Measurements from ENCODE around the gene RGL1.

The RGL1 gene

GRCh38 chr1:183954496-183954895, 149.6 kb downstream of the RGL1 start:
- Histone ChIP-seq H3K9ac (ENCODE audit: low read length) (no peak overlapping the region), H2AFZ (ENCODE audit: low read length) (no peak overlapping the region), H3K9me2 (replicated peaks; ENCODE audit: insufficient read depth, low read length) (no peaks in the 10 kb centered on the region), H3K36me3 (replicated peaks; ENCODE audit: insufficient read depth, low read length) (no peaks in the 10 kb centered on the region), H4K20me1 (ENCODE audit: insufficient read depth, low read length) (no peaks in the 10 kb centered on the region), H3K4me1 (ENCODE audit: low read length) (peaks cover 42% of the 10 kb centered on the region), H3K4me2 (ENCODE audit: low read depth, low read length) (no peak overlapping the region), H3K27ac (ENCODE audit: low read length) (no peak overlapping the region), H3F3A (ENCODE audit: insufficient read depth, low read length) (peaks cover 23% of the 10 kb centered on the region), H3K79me2 (ENCODE audit: low read length) (no peaks in the 10 kb centered on the region), H3K27me3 (replicated peaks; ENCODE audit: insufficient read depth, low read length) (no peaks in the 10 kb centered on the region), H3K9me3 (replicated peaks; ENCODE audit: insufficient read depth, low read length) (no peaks in the 10 kb centered on the region), H3K4me3 (ENCODE audit: low read length) (no peak overlapping the region)
- TF ChIP-seq EZH2 (optimal IDR thresholded peaks at IDR 0.05; ENCODE audit: low read depth, low read length), result no peak
- TF ChIP-seq, protein P1, sequence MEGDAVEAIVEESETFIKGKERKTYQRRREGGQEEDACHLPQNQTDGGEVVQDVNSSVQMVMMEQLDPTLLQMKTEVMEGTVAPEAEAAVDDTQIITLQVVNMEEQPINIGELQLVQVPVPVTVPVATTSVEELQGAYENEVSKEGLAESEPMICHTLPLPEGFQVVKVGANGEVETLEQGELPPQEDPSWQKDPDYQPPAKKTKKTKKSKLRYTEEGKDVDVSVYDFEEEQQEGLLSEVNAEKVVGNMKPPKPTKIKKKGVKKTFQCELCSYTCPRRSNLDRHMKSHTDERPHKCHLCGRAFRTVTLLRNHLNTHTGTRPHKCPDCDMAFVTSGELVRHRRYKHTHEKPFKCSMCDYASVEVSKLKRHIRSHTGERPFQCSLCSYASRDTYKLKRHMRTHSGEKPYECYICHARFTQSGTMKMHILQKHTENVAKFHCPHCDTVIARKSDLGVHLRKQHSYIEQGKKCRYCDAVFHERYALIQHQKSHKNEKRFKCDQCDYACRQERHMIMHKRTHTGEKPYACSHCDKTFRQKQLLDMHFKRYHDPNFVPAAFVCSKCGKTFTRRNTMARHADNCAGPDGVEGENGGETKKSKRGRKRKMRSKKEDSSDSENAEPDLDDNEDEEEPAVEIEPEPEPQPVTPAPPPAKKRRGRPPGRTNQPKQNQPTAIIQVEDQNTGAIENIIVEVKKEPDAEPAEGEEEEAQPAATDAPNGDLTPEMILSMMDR (IDR thresholded peaks at IDR 0.05; ENCODE audit: low read length), result no peak
- TF ChIP-seq EZH2phosphoT487 (IDR thresholded peaks at IDR 0.05; ENCODE audit: low read length), result no peak
- DNase-seq, result no peak

GRCh38 chr1:183956559-183957188, 151.8 kb downstream of the RGL1 start:
- H4K20me1 ChIP-seq (ENCODE audit: insufficient read depth, low read length), result no peaks in the 10 kb centered on the region
- peak overlapping the region; percentile 35 for H3K9ac ChIP-seq (ENCODE audit: low read length)
- H3K36me3 ChIP-seq (replicated peaks; ENCODE audit: insufficient read depth, low read length), result no peaks in the 10 kb centered on the region
- DNase-seq, result peak; percentile 99
- peak overlapping the region; percentile 49 for H2AFZ ChIP-seq (ENCODE audit: low read length)
- peak overlapping the region; percentile 42 for H3K4me2 ChIP-seq (ENCODE audit: low read depth, low read length)
- no peaks in the 10 kb centered on the region for H3K9me3 ChIP-seq (replicated peaks; ENCODE audit: insufficient read depth, low read length)
- peaks cover 37% of the 10 kb centered on the region for H3K4me1 ChIP-seq (ENCODE audit: low read length)
- TF ChIP-seq EZH2 (optimal IDR thresholded peaks at IDR 0.05; ENCODE audit: low read depth, low read length) (no peak), EZH2phosphoT487 (IDR thresholded peaks at IDR 0.05; ENCODE audit: low read length) (no peak)
- TF ChIP-seq, protein P1 (IDR thresholded peaks at IDR 0.05; ENCODE audit: low read length), result peak; percentile 56
- no peaks in the 10 kb centered on the region for H3K27me3 ChIP-seq (replicated peaks; ENCODE audit: insufficient read depth, low read length)
- peak overlapping the region; percentile 81 for H3K27ac ChIP-seq (ENCODE audit: low read length)
- H3K4me3 ChIP-seq (ENCODE audit: low read length), result no peak overlapping the region
- H3K79me2 ChIP-seq (ENCODE audit: low read length), result no peaks in the 10 kb centered on the region
- no peaks in the 10 kb centered on the region for H3K9me2 ChIP-seq (replicated peaks; ENCODE audit: insufficient read depth, low read length)
- peaks cover 23% of the 10 kb centered on the region for H3F3A ChIP-seq (ENCODE audit: insufficient read depth, low read length)

- H3F3A ChIP-seq (ENCODE audit: insufficient read depth, low read length), result peaks cover 23% of the 10 kb centered on the region
- no peaks in the 10 kb centered on the region for H3K9me3 ChIP-seq (replicated peaks; ENCODE audit: insufficient read depth, low read length)
- peaks cover 37% of the 10 kb centered on the region for H3K4me1 ChIP-seq (ENCODE audit: low read length)
- no peaks in the 10 kb centered on the region for H3K9me2 ChIP-seq (replicated peaks; ENCODE audit: insufficient read depth, low read length)
- peak overlapping the region; percentile 42 for H3K4me2 ChIP-seq (ENCODE audit: low read depth, low read length)
- no peaks in the 10 kb centered on the region for H3K36me3 ChIP-seq (replicated peaks; ENCODE audit: insufficient read depth, low read length)
- peak overlapping the region; percentile 49 for H2AFZ ChIP-seq (ENCODE audit: low read length)
- peak overlapping the region; percentile 35; the same call in 1 of the 2 replicates for H3K9ac ChIP-seq (ENCODE audit: low read length)
- no peak for DNase-seq
- H3K79me2 ChIP-seq (ENCODE audit: low read length), result no peaks in the 10 kb centered on the region
- no peak overlapping the region for H3K4me3 ChIP-seq (ENCODE audit: low read length)
- no peaks in the 10 kb centered on the region for H4K20me1 ChIP-seq (ENCODE audit: insufficient read depth, low read length)
- TF ChIP-seq, protein P1 (IDR thresholded peaks at IDR 0.05; ENCODE audit: low read length), result no peak
- TF ChIP-seq EZH2 (optimal IDR thresholded peaks at IDR 0.05; ENCODE audit: low read depth, low read length), result no peak
- no peak for TF ChIP-seq EZH2phosphoT487 (IDR thresholded peaks at IDR 0.05; ENCODE audit: low read length)
- peak overlapping the region; percentile 81 for H3K27ac ChIP-seq (ENCODE audit: low read length)
- H3K27me3 ChIP-seq (replicated peaks; ENCODE audit: insufficient read depth, low read length), result no peaks in the 10 kb centered on the region
These were observed 152.4 kb downstream of the RGL1 start for GRCh38 chr1:183957216-183957830.

Data from MM.1S (cell line).